Measurements from ENCODE around the gene GRM1. TPM values are rescaled to one million over a fixed set of nuclear protein-coding genes. Genes with fewer than 3 reads are reported as not detected.

The GRM1 gene
- total and polyA plus RNA-seq, 2 experiments from 2014 or later: 0.29 to 0.63 TPM

GRCh38 chr6:146133866-146134265, 105.0 kb downstream of the GRM1 start (continued):
- TF ChIP-seq ZNF462 (CRISPR knock-in tag; IDR thresholded peaks at IDR 0.05): no peak
- TF ChIP-seq ZNF114 (CRISPR knock-in tag; IDR thresholded peaks at IDR 0.05): no peak
- TF ChIP-seq, protein P1, sequence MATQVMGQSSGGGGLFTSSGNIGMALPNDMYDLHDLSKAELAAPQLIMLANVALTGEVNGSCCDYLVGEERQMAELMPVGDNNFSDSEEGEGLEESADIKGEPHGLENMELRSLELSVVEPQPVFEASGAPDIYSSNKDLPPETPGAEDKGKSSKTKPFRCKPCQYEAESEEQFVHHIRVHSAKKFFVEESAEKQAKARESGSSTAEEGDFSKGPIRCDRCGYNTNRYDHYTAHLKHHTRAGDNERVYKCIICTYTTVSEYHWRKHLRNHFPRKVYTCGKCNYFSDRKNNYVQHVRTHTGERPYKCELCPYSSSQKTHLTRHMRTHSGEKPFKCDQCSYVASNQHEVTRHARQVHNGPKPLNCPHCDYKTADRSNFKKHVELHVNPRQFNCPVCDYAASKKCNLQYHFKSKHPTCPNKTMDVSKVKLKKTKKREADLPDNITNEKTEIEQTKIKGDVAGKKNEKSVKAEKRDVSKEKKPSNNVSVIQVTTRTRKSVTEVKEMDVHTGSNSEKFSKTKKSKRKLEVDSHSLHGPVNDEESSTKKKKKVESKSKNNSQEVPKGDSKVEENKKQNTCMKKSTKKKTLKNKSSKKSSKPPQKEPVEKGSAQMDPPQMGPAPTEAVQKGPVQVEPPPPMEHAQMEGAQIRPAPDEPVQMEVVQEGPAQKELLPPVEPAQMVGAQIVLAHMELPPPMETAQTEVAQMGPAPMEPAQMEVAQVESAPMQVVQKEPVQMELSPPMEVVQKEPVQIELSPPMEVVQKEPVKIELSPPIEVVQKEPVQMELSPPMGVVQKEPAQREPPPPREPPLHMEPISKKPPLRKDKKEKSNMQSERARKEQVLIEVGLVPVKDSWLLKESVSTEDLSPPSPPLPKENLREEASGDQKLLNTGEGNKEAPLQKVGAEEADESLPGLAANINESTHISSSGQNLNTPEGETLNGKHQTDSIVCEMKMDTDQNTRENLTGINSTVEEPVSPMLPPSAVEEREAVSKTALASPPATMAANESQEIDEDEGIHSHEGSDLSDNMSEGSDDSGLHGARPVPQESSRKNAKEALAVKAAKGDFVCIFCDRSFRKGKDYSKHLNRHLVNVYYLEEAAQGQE (IDR thresholded peaks at IDR 0.05; ENCODE audit: unreplicated experiment): no peak
- no peak for TF ChIP-seq CREB1 (CRISPR knock-in tag; IDR thresholded peaks at IDR 0.05; ENCODE audit: low read depth)
- no peak for TF ChIP-seq ZNF331 (CRISPR knock-in tag; IDR thresholded peaks at IDR 0.05; ENCODE audit: low read depth)

DNA sequence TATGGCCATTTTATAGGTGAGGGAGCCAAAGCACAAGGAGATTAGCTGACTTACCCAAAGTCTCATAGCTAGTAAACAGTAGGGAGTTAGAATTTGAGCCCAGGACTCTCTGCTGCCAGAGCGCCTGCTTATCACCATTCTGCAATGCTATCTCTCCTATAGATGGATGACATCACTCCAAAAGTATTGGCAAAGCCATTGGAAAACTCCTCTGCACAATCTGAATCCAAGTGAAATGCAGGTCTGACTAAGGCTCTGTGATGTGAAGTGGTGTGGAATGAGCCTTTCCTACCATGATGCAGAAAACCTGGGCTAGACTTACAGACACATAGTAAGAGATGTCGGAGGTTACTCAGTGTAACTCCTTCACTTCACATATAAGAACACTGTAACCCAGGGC, 106.3 kb downstream of the GRM1 start:
- no peak overlapping the region for H3K4me3 Mint-ChIP-seq
- DNase-seq (ENCODE audit: low spot score): no peak
- TF ChIP-seq ZNF462 (CRISPR knock-in tag; IDR thresholded peaks at IDR 0.05) (no peak), JUNB (IDR thresholded peaks at IDR 0.05; ENCODE audit: unreplicated experiment) (no peak)

More for the DNA sequence above, 106.3 kb downstream of the GRM1 start:
- Mint-ChIP-seq H3K27ac (no peak overlapping the region), H3K4me1 (no peaks in the 10 kb centered on the region), H3K9me3 (no peaks in the 10 kb centered on the region), H3K27me3 (ENCODE audit: insufficient read depth, low read depth, poor library complexity) (no peaks in the 10 kb centered on the region), H3K36me3 (ENCODE audit: low read depth) (no peaks in the 10 kb centered on the region)
- Histone ChIP-seq H3K36me3 (ENCODE audit: insufficient read depth) (no peaks in the 10 kb centered on the region), H3K27me3 (ENCODE audit: insufficient read depth) (no peaks in the 10 kb centered on the region), H3K27ac (ENCODE audit: low read depth) (no peak overlapping the region), H3K4me2 (no peak overlapping the region), H3K79me2 (replicated peaks; ENCODE audit: insufficient read depth) (no peaks in the 10 kb centered on the region), H3K9me2 (ENCODE audit: insufficient read depth) (no peaks in the 10 kb centered on the region), H3K4me3 (no peak overlapping the region), H4K20me1 (replicated peaks; ENCODE audit: insufficient read depth) (no peaks in the 10 kb centered on the region), H3F3A (replicated peaks; ENCODE audit: low read depth) (no peaks in the 10 kb centered on the region), H3K4me1 (ENCODE audit: insufficient read depth) (no peaks in the 10 kb centered on the region), H2AFZ (no peak overlapping the region)
- ATAC-seq: no peak
